HPDE6-E6E7 (cell line): ENCODE data around the gene TMED3.

Experiments used
- DNase-seq: peaks from one replicate; pipeline ENCODE4 v3.0.0; 2011; ENCODE audit warnings: missing footprints; ENCODE audit errors: extremely low spot score

TMED3 gene

GRCh38 chr15:79310985-79311900 lies at the start of gene TMED3:
Gene TMED3 (plus strand): TSS chr15:79311112. CDS start chr15:79311250, 138 bp downstream.
- DNase-seq, result peak; percentile 93

DNA sequence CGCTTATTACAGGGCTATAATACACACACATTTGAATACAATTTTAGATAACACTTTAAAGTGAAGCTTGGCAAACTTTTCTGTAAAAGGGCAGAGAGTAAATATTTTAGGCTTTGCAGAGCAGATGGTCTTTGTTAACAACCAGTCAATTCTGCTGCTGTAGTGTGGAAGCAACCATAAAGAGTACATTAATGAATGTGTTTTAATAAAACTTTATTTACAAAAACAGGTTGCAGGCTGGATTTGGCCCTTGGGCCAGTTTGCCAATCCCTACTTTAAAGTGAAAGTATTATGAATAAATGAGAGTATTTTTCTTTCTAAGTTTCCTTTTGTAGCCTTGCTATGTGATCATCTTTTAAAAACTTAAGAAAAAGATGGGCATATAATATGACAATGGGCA lies 49.1 kb upstream of the TMED3 start:
- no peak for DNase-seq

DNA sequence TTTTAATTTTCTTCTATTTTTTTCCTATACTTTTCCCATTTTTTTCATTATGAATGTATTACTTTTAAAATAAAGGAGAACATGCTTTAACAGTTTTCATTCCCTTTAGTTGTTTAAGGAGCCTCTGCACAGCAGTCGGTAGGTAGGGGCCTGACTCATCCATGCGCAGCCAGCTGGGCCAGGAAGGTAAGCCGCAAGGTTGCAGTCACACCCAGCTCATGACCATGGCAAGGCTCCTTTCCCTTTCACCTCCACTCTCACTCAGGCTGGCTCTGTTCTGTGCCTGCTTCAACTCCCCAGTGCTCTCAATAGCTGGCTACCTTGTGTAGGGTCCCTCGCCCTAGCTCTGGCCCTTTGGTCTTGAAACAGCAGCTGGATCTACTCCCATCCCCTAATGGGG lies 45.7 kb upstream of the TMED3 start:
- DNase-seq, result peak; percentile 49

GRCh38 chr15:79265987-79266579 lies 44.8 kb upstream of the TMED3 start:
- DNase-seq, result no peak

- no peak for DNase-seq
Observed at GRCh38 chr15:79282371-79283251, 28.3 kb upstream of the TMED3 start, which contains the start of gene ANKRD34C. Gene ANKRD34C (plus strand): TSS chr15:79282722. CDS start chr15:79293285, 10,563 bp downstream.

DNA sequence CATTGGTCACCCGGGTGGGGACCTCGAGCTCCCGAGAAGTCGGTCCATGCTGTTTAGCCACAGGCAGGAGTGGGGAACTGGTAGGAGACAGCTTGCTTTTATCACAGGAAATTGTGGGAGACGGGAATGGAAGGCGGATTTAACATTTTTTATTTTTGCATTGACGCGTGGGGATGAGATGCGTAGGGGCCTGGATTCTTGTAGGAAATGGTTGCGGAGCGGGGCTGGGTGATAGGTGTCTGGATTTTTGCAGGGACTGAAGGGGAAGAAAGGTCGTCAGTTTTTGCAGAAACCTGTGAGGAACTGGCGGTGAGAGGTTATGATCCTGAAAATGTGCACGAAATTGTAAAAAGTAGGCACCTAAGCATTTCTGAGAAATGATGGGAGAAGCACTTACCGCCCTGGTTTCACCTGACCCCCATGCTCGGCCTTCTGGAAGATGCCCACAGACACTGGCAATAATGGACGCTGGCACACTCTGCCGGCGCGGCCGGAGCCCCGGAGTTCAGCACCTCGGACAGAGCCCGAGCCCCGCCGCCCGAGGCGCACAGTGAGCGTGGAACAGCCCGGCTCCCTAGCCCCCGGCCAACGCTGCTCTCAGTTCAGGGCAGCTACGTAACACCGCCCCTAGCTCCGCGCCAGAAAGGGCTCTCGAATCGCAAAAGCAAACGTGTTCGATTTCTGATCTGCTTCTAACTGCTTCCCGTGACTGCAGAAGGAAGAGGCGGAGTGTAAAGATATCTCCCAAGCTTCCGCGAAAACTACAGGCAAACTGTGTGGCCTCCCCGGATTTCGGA lies 27.5 kb upstream of the TMED3 start:
- DNase-seq, result peak; percentile 26

DNA sequence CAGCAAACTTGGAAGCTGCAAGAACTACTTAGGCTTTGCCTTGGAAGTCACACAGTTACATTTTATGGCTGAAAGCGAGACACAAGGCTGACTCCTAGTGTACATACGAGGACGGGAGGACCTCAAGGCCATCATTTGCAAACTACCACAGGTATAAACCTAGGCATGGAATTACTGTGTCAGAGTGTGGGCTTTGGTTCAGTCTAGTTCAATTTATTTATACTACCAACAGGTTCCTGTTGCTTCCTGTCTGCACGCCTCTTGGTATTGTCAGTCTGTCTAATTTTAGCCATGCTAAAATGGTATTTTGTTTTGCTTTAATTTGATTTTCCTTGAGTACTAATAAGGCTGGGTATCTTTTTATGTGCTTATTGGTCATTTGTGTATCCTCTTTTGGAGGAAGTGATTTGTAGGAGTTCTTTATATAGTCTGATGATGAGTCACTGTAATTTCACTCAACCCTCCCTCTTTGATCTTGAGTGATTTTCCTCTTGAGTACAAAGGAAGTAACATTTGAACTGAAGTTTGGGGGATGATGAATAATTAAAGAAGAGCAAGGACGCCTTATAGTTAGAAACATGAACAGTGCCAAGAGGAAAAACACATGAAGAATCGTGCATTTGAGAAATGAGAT lies 20.2 kb upstream of the TMED3 start:
- DNase-seq, result no peak

DNA sequence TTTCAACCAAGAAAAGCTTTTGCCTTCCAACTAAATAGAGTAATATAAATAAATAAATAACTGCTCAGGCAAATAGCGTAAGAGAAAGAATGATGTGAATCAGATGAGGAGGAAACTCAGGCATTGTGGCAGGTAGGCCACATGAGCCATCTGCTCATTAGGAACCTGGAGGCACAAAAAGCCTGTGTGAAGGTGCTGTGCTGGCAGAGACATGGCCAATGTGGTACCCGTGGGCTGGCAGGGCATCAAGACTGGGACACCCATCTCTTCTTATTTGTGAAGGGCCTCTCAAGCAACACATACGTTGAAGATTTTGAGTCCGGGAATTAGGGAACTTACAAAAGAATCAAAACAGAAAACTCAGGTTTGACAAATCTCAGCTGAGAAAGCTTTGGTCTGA lies 18.9 kb upstream of the TMED3 start:
- no peak for DNase-seq

GRCh38 chr15:79294075-79294474 lies 16.8 kb upstream of the TMED3 start:
- no peak for DNase-seq

GRCh38 chr15:79296583-79296982 lies 14.3 kb upstream of the TMED3 start:
- DNase-seq, result no peak

DNA sequence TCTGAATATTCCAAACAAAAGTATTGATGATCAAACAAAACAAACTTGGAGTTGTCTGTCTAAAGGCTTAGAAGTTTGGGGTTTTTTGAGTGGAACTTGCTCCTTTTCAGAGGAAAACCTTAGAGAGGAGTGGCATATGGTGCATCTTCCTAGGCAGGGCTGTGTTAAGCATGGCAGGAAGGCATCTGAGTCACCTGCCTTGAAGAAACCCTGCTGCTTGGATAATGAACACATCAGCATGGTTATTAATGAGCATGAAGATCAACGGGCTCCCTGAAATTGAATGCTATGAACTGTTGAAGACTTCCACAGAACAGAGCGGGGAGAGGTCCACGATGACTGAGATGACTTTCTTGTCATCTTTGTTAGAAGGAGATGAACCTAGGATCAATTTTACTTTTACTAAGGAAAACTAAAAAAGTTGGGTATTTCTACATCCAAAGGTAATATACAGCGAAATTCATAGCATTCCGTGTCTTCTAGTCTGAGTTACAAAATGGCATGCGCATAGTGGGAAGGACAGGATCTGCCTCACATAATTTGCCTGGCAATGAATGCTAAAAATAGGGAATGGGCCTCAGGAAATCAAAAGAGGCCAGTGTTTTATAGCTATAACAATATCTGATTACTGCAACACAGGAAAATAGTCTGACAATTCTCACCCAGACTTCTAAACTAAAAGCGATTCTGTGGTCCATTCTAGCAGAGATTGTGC lies 11.6 kb upstream of the TMED3 start:
- no peak for DNase-seq

DNA sequence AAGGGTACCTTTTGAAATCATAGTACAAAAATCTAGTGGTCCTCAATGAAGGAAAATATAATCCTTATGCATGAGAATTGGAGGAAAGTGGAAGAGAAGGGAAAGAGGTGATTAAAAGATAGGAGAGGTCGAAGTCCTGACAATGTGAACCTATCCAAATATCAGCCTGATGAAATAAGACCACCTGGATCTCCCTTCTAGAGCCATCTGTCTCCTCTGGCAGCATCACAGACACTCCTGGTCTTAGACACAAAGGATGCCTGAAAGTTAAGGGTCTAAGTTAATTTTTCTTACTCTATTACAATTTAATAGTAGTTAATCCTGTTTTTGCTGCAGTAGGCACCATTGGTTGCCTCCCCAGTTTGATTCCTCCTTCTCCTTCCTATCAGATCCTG lies 11.1 kb upstream of the TMED3 start:
- DNase-seq, result no peak

GRCh38 chr15:79307251-79307650 lies 3.7 kb upstream of the TMED3 start:
- DNase-seq, result no peak

DNA sequence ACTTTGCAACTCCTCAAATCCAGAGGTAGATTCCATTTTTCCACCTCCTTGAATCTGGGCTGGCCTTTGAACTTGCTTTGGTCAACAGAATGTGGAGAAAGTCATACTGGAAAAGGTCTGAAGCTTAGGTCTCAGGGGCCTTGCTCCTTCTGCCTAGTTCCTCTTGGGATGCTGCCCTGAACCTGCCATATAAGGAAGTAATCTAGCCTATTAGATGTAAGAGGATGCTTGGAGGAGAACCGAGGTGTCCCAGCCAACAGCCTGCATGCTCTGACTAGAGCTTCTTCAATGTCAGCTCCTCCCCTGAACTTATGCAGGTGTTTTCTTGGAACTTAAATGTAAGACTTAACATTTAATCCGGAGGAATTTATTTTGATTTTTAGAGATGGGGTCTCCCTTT lies 2.0 kb upstream of the TMED3 start:
- no peak for DNase-seq

- peak; percentile 20 for DNase-seq
Observed at GRCh38 chr15:79310612-79310984, 314 bp upstream of the TMED3 start.

- DNase-seq, result no peak
Observed at GRCh38 chr15:79311901-79312553, 1.1 kb downstream of the TMED3 start.

GRCh38 chr15:79314186-79314585 lies 3.3 kb downstream of the TMED3 start:
- no peak for DNase-seq

- DNase-seq, result peak; percentile 78
Observed at GRCh38 chr15:79314811-79315210, 3.9 kb downstream of the TMED3 start.

- no peak for DNase-seq
Observed at GRCh38 chr15:79315623-79316328, 4.9 kb downstream of the TMED3 start.
